B cell (primary cell): ENCODE results near the gene CDS2. TPM values are rescaled to one million over a fixed set of nuclear protein-coding genes. Genes with fewer than 3 reads are reported as not detected.

Experiments
- ATAC-seq: fragments of 200-7000 bp; cut with Tn5 transposase; one replicate; pipeline ENCODE4 v1.10.0; 2021; ENCODE audit warnings: low read depth, mild to moderate bottlenecking, moderate number of reproducible peaks, moderate library complexity
- CTCF ChIA-PET: fragments of 350-600 bp; sonication (Branson Sonifier 250); formaldehyde crosslinking; loops from one replicate; lab custom pipeline; 2021; ENCODE audit warnings: antibody characterized with exemption, inconsistent platforms; lab: Charles Lee
- POLR2A ChIA-PET: fragments of 350-600 bp; sonication (Branson Sonifier 250); formaldehyde crosslinking; loops from one replicate; lab custom pipeline; 2021; ENCODE audit warnings: antibody characterized with exemption; lab: Charles Lee
- DNase-seq: peaks from one replicate; pipeline ENCODE4 v3.0.0; 2013
- H2AFZ ChIP-seq: 2 replicates; pipeline ENCODE4 v1.6.1; 2012; ENCODE audit warnings: mild to moderate bottlenecking, low read depth, low read length; ENCODE audit not compliant: insufficient read depth, poor library complexity, severe bottlenecking
- H3K27ac ChIP-seq, 2 donors: 1 replicate in 1 of 2; 2 replicates in 1 of 2; pipeline ENCODE4 v1.5.1; 2012 to 2013; ENCODE audit warnings: low read length in 2 of 2, mild to moderate bottlenecking in 2 of 2, moderate library complexity in 1 of 2
- H3K27me3 ChIP-seq, 4 experiments: fragments of 200-600 bp in 1 of 4; sonication (generic) in 1 of 4; replicated peaks in 1 of 4; 1 replicate in 2 of 4; 2 replicates in 2 of 4; pipeline versions ENCODE4 v1.6.1 to v1.7.0; 2013 to 2016; ENCODE audit warnings: low read length in 3 of 4, mild to moderate bottlenecking in 2 of 4, mixed read lengths in 1 of 4, moderate library complexity in 1 of 4; ENCODE audit not compliant: insufficient read depth in 4 of 4, control insufficient read depth in 3 of 4; ENCODE audit errors: control extremely low read depth in 1 of 4
- H3K36me3 ChIP-seq, 2 experiments: replicated peaks in 1 of 2; 1 replicate in 1 of 2; 2 replicates in 1 of 2; pipeline versions ENCODE4 v1.6.1 to v1.7.1; 2013; ENCODE audit warnings: low read length in 1 of 2; ENCODE audit not compliant: insufficient read depth in 2 of 2, control insufficient read depth in 1 of 2; ENCODE audit errors: control extremely low read depth in 1 of 2, extremely low read depth in 1 of 2
- H3K4me1 ChIP-seq, 2 donors: fragments of 200-600 bp in 1 of 2; sonication (generic) in 1 of 2; 1 replicate in 1 of 2; 2 replicates in 1 of 2; pipeline versions ENCODE4 v1.5.1 to v1.6.1; 2013 to 2017; ENCODE audit warnings: low read length in 2 of 2; ENCODE audit not compliant: control insufficient read depth in 2 of 2, insufficient read depth in 2 of 2
- H3K4me2 ChIP-seq: replicated peaks from 2 replicates; pipeline ENCODE3; 2012; ENCODE audit warnings: mild to moderate bottlenecking, low read depth, low read length; ENCODE audit not compliant: poor library complexity, severe bottlenecking
- H3K4me3 ChIP-seq, 5 experiments: fragments of 200-600 bp in 1 of 5; sonication (generic) in 1 of 5; 1 replicate in 3 of 5; 2 replicates in 2 of 5; pipeline versions ENCODE4 v1.5.1 to v1.7.0; 2011 to 2016; ENCODE audit warnings: low read length in 4 of 5, mild to moderate bottlenecking in 4 of 5, low read depth in 2 of 5, control low read depth in 1 of 5, moderate library complexity in 1 of 5; ENCODE audit not compliant: insufficient read depth in 1 of 5; ENCODE audit errors: control extremely low read depth in 1 of 5, extremely low read depth in 1 of 5
- H3K79me2 ChIP-seq: fragments of 200-600 bp; sonication (generic); one replicate; pipeline ENCODE4 v1.6.0; 2016; ENCODE audit warnings: low read length; ENCODE audit not compliant: control insufficient read depth, insufficient read depth
- H3K9ac ChIP-seq: fragments of 200-600 bp; sonication (generic); 2 replicates; pipeline ENCODE4 v1.6.1; 2017; ENCODE audit warnings: mild to moderate bottlenecking, low read length, moderate library complexity
- H3K9me3 ChIP-seq, 3 donors: one replicate each; pipeline versions ENCODE4 v1.6.1 to v1.7.1; 2013; ENCODE audit warnings: low read length in 2 of 3; ENCODE audit not compliant: control insufficient read depth in 2 of 3, insufficient read depth in 1 of 3; ENCODE audit errors: control extremely low read depth in 1 of 3
- H4K20me1 ChIP-seq: 2 replicates; pipeline ENCODE4 v1.6.0; 2012; ENCODE audit warnings: mild to moderate bottlenecking, low read length; ENCODE audit not compliant: insufficient read depth, control insufficient read depth, poor library complexity, severe bottlenecking
- H3K27ac Mint-ChIP-seq: one replicate; pipeline ENCODE4 v1.8.0; 2021; ENCODE audit warnings: mixed read lengths
- H3K27me3 Mint-ChIP-seq: one replicate; pipeline ENCODE4 v1.8.0; 2021; ENCODE audit warnings: mixed read lengths
- H3K4me1 Mint-ChIP-seq: one replicate; pipeline ENCODE4 v1.8.0; 2021; ENCODE audit warnings: mixed read lengths
- H3K4me3 Mint-ChIP-seq: one replicate; pipeline ENCODE4 v1.8.0; 2021; ENCODE audit warnings: mixed read lengths
- H3K9me3 Mint-ChIP-seq: one replicate; pipeline ENCODE4 v1.8.0; 2022; ENCODE audit warnings: mixed read lengths; ENCODE audit not compliant: insufficient read depth
- CTCF ChIP-seq: fragments of 200-600 bp; IDR thresholded peaks from one replicate; pipeline ENCODE4 v1.8.0; 2022; ENCODE audit warnings: antibody characterized with exemption, mild to moderate bottlenecking
- EZH2 ChIP-seq: IDR thresholded peaks from 2 replicates; pipeline ENCODE4 v1.6.1; 2012; ENCODE audit warnings: borderline replicate concordance, low read depth, mild to moderate bottlenecking, moderate library complexity, low read length; ENCODE audit not compliant: insufficient read depth, poor library complexity, severe bottlenecking
- WGBS: methylation state at CpG from one replicate; pipeline ENCODE4 v1.1.5; 2013; ENCODE audit warnings: missing lambda C conversion rate; ENCODE audit not compliant: insufficient coverage; 5-methylcytosine and 5-hydroxymethylcytosine counted together
- intact Hi-C: fragments of 100-400 bp; cut with micrococcal nuclease; formaldehyde crosslinking; loops from one replicate; pipeline ENCODE4 v1.10.0; 2022
- polyA plus RNA-seq: library from polyadenylated mRNA; depleted of rRNA; stranded (reverse); fragments of >200 nt; gene quantifications from 2 replicates; pipeline ENCODE4 v1.2.3, GENCODE V29; 2012
- total RNA-seq, 2 donors: library from RNA; stranded (reverse); fragments of 120-200 nt in 1 of 2; gene quantifications; 1 replicate in 1 of 2; 2 replicates in 1 of 2; pipeline versions ENCODE4 v1.2.3 to v1.2.4, GENCODE V29; 2013 to 2022

CDS2 gene
- total and polyA plus RNA-seq, 2 donors (not counting 1 experiment from before 2014, with no cell fraction given), result 17.3 to 48.6 TPM

GRCh38 chr20:5192570-5193431, 66.0 kb downstream of the CDS2 start:
- POLR2A ChIA-PET, result interaction anchor here (0.6 to 1.5 kb wide), 3 partner anchors 66 to 1425 kb away, joined by 3 to 13 read pairs (median 4); partner anchors contain the start of genes ADISSP and CDS2
- Mint-ChIP-seq H3K4me1 (peaks cover 9% of the 10 kb centered on the region), H3K4me3 (no peak overlapping the region), H3K27ac (peak overlapping the region; percentile 56), H3K27me3 (no peaks in the 10 kb centered on the region), H3K9me3 (no peaks in the 10 kb centered on the region)
- 78% methylated on average over 4 of the region's 9 CpGs for WGBS
- no peak overlapping the region for H3K4me2 ChIP-seq
- H2AFZ ChIP-seq, result no peak overlapping the region
- peaks cover 0 to 7% of the 10 kb centered on the region in 2 donors for H3K4me1 ChIP-seq
- no peak overlapping the region for H3K4me3 ChIP-seq
- no peaks in the 10 kb centered on the region for H4K20me1 ChIP-seq
- peaks cover 3% of the 10 kb centered on the region for H3K79me2 ChIP-seq
- H3K27me3 ChIP-seq, result no peaks in the 10 kb centered on the region
- intact Hi-C loops, result loop anchor here (1.0 kb wide), 3 partner anchors 66 to 586 kb away; no protein-coding TSS in a partner anchor
- no peak overlapping the region for H3K27ac ChIP-seq
- no peak for ATAC-seq
- H3K9me3 ChIP-seq, result no peaks in the 10 kb centered on the region
- no peak overlapping the region for H3K9ac ChIP-seq
- peak; percentile 7 for DNase-seq
- no peak for TF ChIP-seq EZH2
- TF ChIP-seq CTCF, result peak; percentile 31
- CTCF ChIA-PET, result interaction anchor here (0.7 to 5.5 kb wide), 25 partner anchors 11 to 1088 kb away, joined by 3 to 149 read pairs (median 5); partner anchors contain the start of genes CDS2 and PCNA
- H3K36me3 ChIP-seq, result peaks cover 0 to 29% of the 10 kb centered on the region in 2 experiments

DNA sequence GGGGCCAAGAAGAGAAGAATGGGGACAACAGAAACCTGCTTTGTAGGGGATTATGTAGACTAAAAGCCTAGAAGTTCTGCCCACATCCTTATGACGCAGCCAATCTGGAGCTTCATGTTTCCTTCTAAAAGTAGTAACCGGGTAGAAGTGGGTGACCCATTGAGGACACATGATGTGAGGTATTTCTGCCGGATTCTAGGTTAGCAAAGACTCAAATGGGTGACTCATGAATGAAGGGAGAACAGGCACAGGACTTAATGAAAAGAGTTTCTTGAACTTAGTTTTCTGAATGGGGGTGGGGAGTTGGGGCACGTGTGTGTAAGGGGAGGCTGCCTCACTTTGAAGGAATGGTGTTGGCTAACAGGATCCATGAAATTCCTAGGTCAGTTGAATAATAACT, 68.8 kb downstream of the CDS2 start:
- Histone ChIP-seq H3K36me3 (peaks cover 2 to 32% of the 10 kb centered on the region in 2 experiments), H3K9me3 (no peaks in the 10 kb centered on the region), H2AFZ (no peak overlapping the region), H3K4me2 (no peak overlapping the region), H3K79me2 (peaks cover 3% of the 10 kb centered on the region), H3K4me3 (no peak overlapping the region), H3K27ac (no peak overlapping the region), H4K20me1 (no peaks in the 10 kb centered on the region), H3K9ac (no peak overlapping the region), H3K27me3 (no peaks in the 10 kb centered on the region), H3K4me1 (peaks cover 0 to 7% of the 10 kb centered on the region in 2 donors)
- 88% methylated on average over 3 of the region's 4 CpGs for WGBS
- intact Hi-C loops, result no loop called here
- Mint-ChIP-seq H3K9me3 (no peaks in the 10 kb centered on the region), H3K27ac (no peak overlapping the region), H3K4me1 (peaks cover 9% of the 10 kb centered on the region), H3K4me3 (no peak overlapping the region), H3K27me3 (no peaks in the 10 kb centered on the region)
- ATAC-seq (no peak), DNase-seq (no peak)
- TF ChIP-seq CTCF (no peak), EZH2 (no peak)
- ChIA-PET CTCF (no interaction called here), POLR2A (no interaction called here)
